WTC11 (cell line): ENCODE measurements around the gene ALG11. TPM values are rescaled to one million over a fixed set of nuclear protein-coding genes. Genes with fewer than 3 reads are reported as not detected.

Source experiments
- ATAC-seq: fragments of 200-7000 bp; cut with Tn5 transposase; 2 replicates; pipeline ENCODE4 v1.10.0; 2021; ENCODE audit warnings: mild to moderate bottlenecking, moderate library complexity
- CTCF ChIA-PET: fragments of 300-600 bp; sonication (Branson Sonifier 250); formaldehyde crosslinking; loops from one replicate; lab custom pipeline; 2021; ENCODE audit warnings: antibody characterized with exemption; lab: Charles Lee
- POLR2A ChIA-PET: fragments of 350-600 bp; sonication (Branson Sonifier 250); formaldehyde crosslinking; loops from one replicate; lab custom pipeline; 2021; ENCODE audit warnings: antibody characterized with exemption; lab: Charles Lee
- DNase-seq: peaks from one replicate; pipeline ENCODE4 v3.0.0; 2021; ENCODE audit warnings: low spot score
- H3K27ac Mint-ChIP-seq: 2 replicates; pipeline ENCODE4 v1.8.0; 2021; ENCODE audit warnings: mixed read lengths
- H3K27me3 Mint-ChIP-seq: 2 replicates; pipeline ENCODE4 v1.8.0; 2021; ENCODE audit warnings: low read depth, mild to moderate bottlenecking, moderate library complexity, mixed read lengths
- H3K36me3 Mint-ChIP-seq: 2 replicates; pipeline ENCODE4 v1.8.0; 2021; ENCODE audit warnings: mixed read lengths
- H3K4me1 Mint-ChIP-seq: 2 replicates; pipeline ENCODE4 v1.8.0; 2022; ENCODE audit warnings: mixed read lengths
- H3K4me3 Mint-ChIP-seq: 2 replicates; pipeline ENCODE4 v1.8.0; 2021; ENCODE audit warnings: mild to moderate bottlenecking, moderate library complexity, mixed read lengths
- H3K9me3 Mint-ChIP-seq: 2 replicates; pipeline ENCODE4 v1.8.0; 2021; ENCODE audit warnings: mixed read lengths
- ARID4B ChIP-seq: sonication (generic); formaldehyde crosslinking; IDR thresholded peaks from 2 replicates; pipeline ENCODE4 v1.8.0; 2023; ENCODE audit warnings: missing genetic modification reagents, mild to moderate bottlenecking, borderline replicate concordance
- ATF1 ChIP-seq: sonication (generic); formaldehyde crosslinking; IDR thresholded peaks from 2 replicates; pipeline ENCODE4 v1.8.1; 2023; ENCODE audit warnings: mild to moderate bottlenecking, moderate library complexity, missing genetic modification reagents
- CDX4 ChIP-seq: fragments of 250-450 bp; sonication (Bioruptor Pico); IDR thresholded peaks from 2 replicates; pipeline ENCODE4 v1.9.0; 2021; ENCODE audit warnings: moderate library complexity, mild to moderate bottlenecking, inconsistent platforms, borderline replicate concordance
- CREM ChIP-seq: sonication (generic); formaldehyde crosslinking; IDR thresholded peaks from 2 replicates; pipeline ENCODE4 v1.8.1; 2022; ENCODE audit warnings: mild to moderate bottlenecking, missing genetic modification reagents, moderate library complexity
- E2F1 ChIP-seq: sonication (generic); formaldehyde crosslinking; IDR thresholded peaks from 2 replicates; pipeline ENCODE4 v1.8.0; 2022; ENCODE audit warnings: mild to moderate bottlenecking, missing genetic modification reagents
- E2F4 ChIP-seq: sonication (generic); formaldehyde crosslinking; IDR thresholded peaks from 2 replicates; pipeline ENCODE4 v1.8.1; 2022; ENCODE audit warnings: low read depth, mild to moderate bottlenecking, moderate library complexity, missing genetic modification reagents, borderline replicate concordance
- EMX1 ChIP-seq: fragments of 250-450 bp; sonication (Bioruptor Pico); IDR thresholded peaks from 2 replicates; pipeline ENCODE4 v1.8.0; 2021; ENCODE audit warnings: mild to moderate bottlenecking
- ESRRA ChIP-seq: sonication (generic); formaldehyde crosslinking; IDR thresholded peaks from 2 replicates; pipeline ENCODE4 v1.8.1; 2022; ENCODE audit warnings: mild to moderate bottlenecking, missing genetic modification reagents, borderline replicate concordance
- NR1H2 ChIP-seq: sonication (generic); formaldehyde crosslinking; IDR thresholded peaks from 2 replicates; pipeline ENCODE4 v1.9.0; 2021; ENCODE audit warnings: mild to moderate bottlenecking, moderate library complexity, missing genetic modification reagents
- ZBTB43 ChIP-seq: sonication (generic); formaldehyde crosslinking; IDR thresholded peaks from 2 replicates; pipeline ENCODE4 v1.8.1; 2023; ENCODE audit warnings: mild to moderate bottlenecking, missing genetic modification reagents
- ZNF219 ChIP-seq: sonication (generic); formaldehyde crosslinking; IDR thresholded peaks from 2 replicates; pipeline ENCODE4 v1.8.0; 2023; ENCODE audit warnings: missing genetic modification reagents, mild to moderate bottlenecking, borderline replicate concordance
- ZNF396 ChIP-seq: fragments of 250-450 bp; sonication (Bioruptor Pico); IDR thresholded peaks from 2 replicates; pipeline ENCODE4 v1.8.0; 2021; ENCODE audit warnings: mild to moderate bottlenecking, moderate library complexity, borderline replicate concordance
- ZNF416 ChIP-seq: fragments of 250-450 bp; sonication (Bioruptor Pico); IDR thresholded peaks from 2 replicates; pipeline ENCODE4 v1.9.0; 2021; ENCODE audit warnings: mild to moderate bottlenecking, inconsistent platforms
- ZNF425 ChIP-seq: fragments of 250-450 bp; sonication (Bioruptor Pico); conservative IDR thresholded peaks from 2 replicates; pipeline ENCODE4 v1.9.0; 2021; ENCODE audit warnings: mild to moderate bottlenecking
- ZNF512 ChIP-seq: sonication (generic); formaldehyde crosslinking; IDR thresholded peaks from 2 replicates; pipeline ENCODE4 v1.8.1; 2022; ENCODE audit warnings: missing genetic modification reagents, borderline replicate concordance
- ZSCAN18 ChIP-seq: fragments of 250-450 bp; sonication (Bioruptor Pico); IDR thresholded peaks from 2 replicates; pipeline ENCODE4 v2.1.2; 2022; ENCODE audit warnings: mild to moderate bottlenecking, moderate library complexity
- total RNA-seq: library from RNA; stranded (reverse); gene quantifications from 3 replicates; pipeline ENCODE4 v1.2.3, GENCODE V29; 2021

ALG11 gene
- total RNA-seq, 1 experiment from 2014 or later, result 40.6 TPM

- TF ChIP-seq ZNF219, result no peak
Measured at GRCh38 chr13:51971520-51972426, 40.4 kb upstream of the ALG11 start (continued).

GRCh38 chr13:51974482-51974881 is 37.7 kb upstream of the ALG11 start:
- DNase-seq, result no peak
- H3K4me3 Mint-ChIP-seq, result no peak overlapping the region
- H3K27me3 Mint-ChIP-seq, result no peaks in the 10 kb centered on the region
- CTCF ChIA-PET, result no interaction called here
- no peaks in the 10 kb centered on the region for H3K9me3 Mint-ChIP-seq
- no peak for ATAC-seq
- POLR2A ChIA-PET, result no interaction called here
- H3K36me3 Mint-ChIP-seq, result no peaks in the 10 kb centered on the region
- H3K4me1 Mint-ChIP-seq, result no peaks in the 10 kb centered on the region
- H3K27ac Mint-ChIP-seq, result no peak overlapping the region
- no peak for TF ChIP-seq ZNF512 (CRISPR knock-in tag)
- TF ChIP-seq ATF1 (CRISPR knock-in tag), result no peak
- TF ChIP-seq E2F1, result no peak
- no peak for TF ChIP-seq CDX4 (CRISPR knock-in tag)

GRCh38 chr13:51976423-51976822 is 35.8 kb upstream of the ALG11 start:
- Mint-ChIP-seq H3K27ac (no peak overlapping the region), H3K4me1 (peaks cover 8% of the 10 kb centered on the region), H3K9me3 (no peaks in the 10 kb centered on the region), H3K27me3 (no peaks in the 10 kb centered on the region), H3K36me3 (no peaks in the 10 kb centered on the region), H3K4me3 (no peak overlapping the region)
- DNase-seq, result no peak
- no peak for ATAC-seq
- POLR2A ChIA-PET, result interaction anchor here (1.1 kb wide), 1 partner anchor 523 kb away, joined by 3 read pairs; the partner anchor contains the start of gene INTS6
- CTCF ChIA-PET, result interaction anchor here (0.9 to 1.1 kb wide), 3 partner anchors 37 to 152 kb away, joined by 3 to 4 read pairs (median 4); no protein-coding TSS in a partner anchor
- TF ChIP-seq EMX1 (CRISPR knock-in tag) (no peak), ZNF416 (no peak), E2F4 (CRISPR knock-in tag) (no peak), NR1H2 (CRISPR knock-in tag) (no peak), ZBTB43 (CRISPR knock-in tag) (no peak), CREM (CRISPR knock-in tag) (no peak), ZNF396 (CRISPR knock-in tag) (no peak), ARID4B (no peak), ZNF219 (no peak), ZNF425 (no peak), ZSCAN18 (CRISPR knock-in tag) (no peak), ESRRA (CRISPR knock-in tag) (no peak)
